C4-2B (cell line): ENCODE data around the gene AMZ1.

ENCODE experiments used
- H3K27ac ChIP-seq: fragments of 450-650 bp; 2 replicates; pipeline ENCODE4 v1.5.1; 2017
- ZFX ChIP-seq: fragments of 450-650 bp; IDR thresholded peaks from 2 replicates; pipeline ENCODE4 v1.6.1; 2017
- TF ChIP-seq, protein P1 (sequence below): fragments of 450-650 bp; conservative IDR thresholded peaks from 2 replicates; pipeline ENCODE4 v1.5.1; 2017; ENCODE audit warnings: mild to moderate bottlenecking

The AMZ1 gene

DNA sequence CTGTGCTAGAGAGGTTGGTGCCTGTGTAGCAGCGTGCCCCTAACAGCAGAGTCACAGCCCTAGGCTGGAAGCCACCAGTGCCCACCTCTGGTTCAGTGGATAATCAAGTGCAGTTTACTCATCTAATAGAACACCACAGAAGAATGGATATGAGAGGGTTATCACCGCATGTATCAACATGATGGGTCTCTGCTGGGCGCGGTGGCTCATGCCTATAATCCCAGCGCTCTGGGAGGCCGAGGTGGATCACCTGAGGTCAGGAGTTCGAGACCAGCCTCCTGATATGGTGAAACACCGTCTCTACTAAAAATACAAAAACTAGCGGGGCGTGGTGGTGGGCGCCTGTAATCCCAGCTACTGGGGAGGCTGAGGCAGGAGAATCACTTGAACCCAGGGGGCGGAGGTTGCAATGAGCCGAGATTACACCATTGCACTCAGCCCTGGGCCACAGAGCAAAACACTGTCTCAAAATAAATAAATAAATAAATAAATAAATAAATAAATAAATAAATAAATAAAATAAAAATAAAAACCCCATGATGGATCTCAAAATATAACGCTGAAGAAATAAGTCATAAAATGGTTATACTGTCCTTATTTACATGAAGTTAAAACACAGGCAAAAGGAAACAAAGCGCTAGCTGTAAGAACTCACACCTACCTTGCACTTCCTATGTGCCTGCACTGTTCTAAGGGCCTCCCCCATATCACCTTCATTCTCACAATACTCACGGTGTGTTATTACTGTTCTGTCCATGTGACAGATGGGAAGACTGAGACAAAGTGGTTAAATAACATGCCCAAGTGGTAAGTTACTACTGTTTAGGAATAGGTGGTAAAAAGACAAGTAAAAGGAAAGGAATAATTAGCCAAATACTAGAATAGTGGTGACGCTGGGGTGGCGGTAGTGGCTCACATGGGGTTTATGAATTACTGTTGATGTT, 70.9 kb downstream of the AMZ1 start:
- H3K27ac ChIP-seq, result peak overlapping the region; percentile 51; the same call in 1 of the 2 replicates
- TF ChIP-seq ZFX, result no peak
- TF ChIP-seq, protein P1, sequence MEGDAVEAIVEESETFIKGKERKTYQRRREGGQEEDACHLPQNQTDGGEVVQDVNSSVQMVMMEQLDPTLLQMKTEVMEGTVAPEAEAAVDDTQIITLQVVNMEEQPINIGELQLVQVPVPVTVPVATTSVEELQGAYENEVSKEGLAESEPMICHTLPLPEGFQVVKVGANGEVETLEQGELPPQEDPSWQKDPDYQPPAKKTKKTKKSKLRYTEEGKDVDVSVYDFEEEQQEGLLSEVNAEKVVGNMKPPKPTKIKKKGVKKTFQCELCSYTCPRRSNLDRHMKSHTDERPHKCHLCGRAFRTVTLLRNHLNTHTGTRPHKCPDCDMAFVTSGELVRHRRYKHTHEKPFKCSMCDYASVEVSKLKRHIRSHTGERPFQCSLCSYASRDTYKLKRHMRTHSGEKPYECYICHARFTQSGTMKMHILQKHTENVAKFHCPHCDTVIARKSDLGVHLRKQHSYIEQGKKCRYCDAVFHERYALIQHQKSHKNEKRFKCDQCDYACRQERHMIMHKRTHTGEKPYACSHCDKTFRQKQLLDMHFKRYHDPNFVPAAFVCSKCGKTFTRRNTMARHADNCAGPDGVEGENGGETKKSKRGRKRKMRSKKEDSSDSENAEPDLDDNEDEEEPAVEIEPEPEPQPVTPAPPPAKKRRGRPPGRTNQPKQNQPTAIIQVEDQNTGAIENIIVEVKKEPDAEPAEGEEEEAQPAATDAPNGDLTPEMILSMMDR, result no peak

DNA sequence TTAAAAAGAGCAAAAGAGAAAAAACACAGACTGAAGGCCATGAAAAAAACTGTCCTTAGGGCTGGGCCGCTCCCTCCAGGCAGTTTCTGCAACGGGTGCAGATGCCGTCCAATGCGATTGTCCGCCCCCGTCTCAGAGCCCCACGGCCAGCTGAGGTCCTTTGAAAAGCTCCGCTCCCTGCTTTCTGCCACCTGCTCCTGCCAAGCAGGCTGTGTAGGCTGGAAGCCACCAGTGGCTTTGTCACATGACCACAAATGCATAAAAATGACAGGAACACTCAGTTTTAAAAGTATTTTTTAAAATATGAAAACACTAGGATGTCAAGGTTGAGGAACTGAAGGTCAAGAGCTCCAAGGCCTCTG, 71.7 kb downstream of the AMZ1 start:
- no peak for TF ChIP-seq ZFX
- TF ChIP-seq, protein P1, result no peak
- H3K27ac ChIP-seq, result no peak overlapping the region

DNA sequence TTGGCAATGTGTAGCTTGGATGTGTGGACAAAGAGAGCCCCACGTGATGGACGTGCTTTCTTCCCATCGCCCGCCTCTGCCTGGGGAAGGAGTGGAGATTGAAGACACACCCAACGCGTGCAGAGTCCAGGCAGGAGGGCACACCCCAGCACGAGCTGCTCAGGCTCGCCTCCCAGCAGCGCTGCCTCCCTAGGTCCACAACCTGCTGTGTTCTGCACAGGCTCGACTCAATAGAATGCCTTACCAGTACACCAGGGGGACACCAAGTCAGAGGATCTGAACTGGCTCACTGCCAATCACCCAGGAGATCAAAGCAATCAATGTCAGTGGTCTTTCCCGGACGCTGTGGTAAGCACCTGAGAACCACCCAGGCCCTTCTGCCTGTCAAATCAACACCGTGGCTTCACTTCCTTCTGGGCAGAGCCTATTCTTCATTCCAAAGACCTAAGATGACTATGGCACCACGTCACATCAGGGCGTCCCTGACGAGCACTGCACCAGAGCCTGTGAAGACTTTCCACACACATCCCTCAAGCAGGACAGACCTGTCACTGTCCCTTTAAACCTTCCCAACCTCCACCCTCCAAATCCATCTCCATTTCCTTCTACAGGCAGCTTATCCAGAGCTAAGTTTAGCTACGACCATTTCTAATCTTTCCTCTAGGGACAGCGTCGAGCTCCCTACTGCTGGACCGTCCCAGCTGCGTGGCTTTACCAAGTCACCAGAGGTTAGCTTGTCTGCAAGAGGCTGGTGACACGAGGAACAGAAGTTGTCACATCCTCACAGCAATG, 72.3 kb downstream of the AMZ1 start:
- no peak overlapping the region for H3K27ac ChIP-seq
- TF ChIP-seq, protein P1, result no peak; the same call in 1 of the 2 replicates
- TF ChIP-seq ZFX, result no peak

DNA sequence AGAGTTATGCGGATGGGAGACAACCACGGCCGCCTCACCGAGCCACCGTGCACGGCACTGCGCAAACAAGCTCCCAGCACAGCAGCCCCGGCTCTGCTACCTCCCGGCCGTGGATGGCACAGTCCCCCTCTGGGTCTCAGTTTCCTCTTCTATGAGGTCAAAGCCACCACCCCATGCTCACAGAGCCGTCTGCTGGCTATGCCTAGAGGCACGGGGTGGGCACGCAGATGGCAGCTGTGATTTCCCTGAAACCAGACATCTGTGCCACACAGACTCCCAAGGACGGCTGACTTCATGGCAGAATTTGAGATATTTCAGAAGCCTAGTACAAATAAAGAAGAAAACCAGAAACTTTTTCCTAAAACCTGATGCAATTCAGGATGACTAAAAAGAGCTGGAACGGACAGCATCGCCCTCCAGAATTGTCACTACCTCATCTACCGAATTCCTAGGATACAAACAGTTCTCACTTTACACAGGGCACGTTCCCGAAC, 73.2 kb downstream of the AMZ1 start:
- H3K27ac ChIP-seq, result no peak overlapping the region
- TF ChIP-seq ZFX, result no peak
- TF ChIP-seq, protein P1, result no peak

DNA sequence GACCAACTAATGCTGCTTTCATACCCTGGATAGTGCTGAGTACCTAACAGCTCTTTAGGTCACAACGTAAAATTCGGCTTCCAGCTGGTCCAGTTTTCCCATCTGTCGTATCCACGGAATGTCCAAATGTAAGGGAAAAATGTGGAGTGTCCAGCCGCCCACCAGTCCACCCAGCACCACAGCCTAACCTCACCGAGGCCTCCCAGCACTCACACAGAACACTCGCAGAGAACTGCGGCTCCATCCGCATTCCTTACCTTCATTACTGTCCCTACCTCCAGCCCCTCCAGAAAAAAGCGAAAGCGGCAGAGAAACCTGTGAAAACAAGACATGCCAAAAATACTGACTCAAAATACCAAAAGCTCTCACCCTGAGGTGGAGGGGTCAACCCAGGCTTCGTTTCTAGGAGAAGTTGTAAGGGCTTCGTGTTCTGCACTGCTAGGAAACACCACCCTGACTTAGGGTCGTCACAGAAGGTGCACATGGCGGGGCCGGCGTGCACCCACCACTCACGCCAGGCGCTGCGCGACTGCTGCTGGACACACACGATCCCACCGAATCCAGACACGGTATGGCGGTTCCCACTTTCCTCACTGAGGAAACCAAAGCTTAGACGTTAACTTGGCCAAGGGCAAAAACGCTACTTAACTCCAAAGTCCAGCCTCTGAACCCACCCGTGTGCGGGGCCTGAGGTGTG, 73.9 kb downstream of the AMZ1 start:
- H3K27ac ChIP-seq, result no peak overlapping the region
- no peak for TF ChIP-seq ZFX
- TF ChIP-seq, protein P1, result no peak

DNA sequence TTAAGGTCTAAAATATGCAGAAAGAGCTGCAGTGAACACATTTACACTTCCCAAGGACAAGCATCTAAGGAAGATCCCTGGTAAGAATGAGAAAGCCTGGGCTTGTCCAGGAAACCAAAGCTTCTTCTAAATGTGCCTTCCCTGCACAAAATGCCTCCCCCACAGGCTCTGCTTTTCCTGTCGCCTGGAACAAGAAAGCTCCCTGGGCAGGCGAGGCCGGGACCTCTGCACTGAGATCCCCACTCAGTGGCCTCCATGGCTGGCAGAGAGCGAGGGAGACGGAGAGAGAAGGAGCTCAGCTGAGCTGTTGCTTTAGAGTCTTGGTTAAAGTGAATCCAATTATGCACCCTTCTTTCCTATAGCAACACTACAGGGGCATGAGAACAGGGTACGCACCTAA, 75.6 kb downstream of the AMZ1 start:
- TF ChIP-seq ZFX, result no peak
- TF ChIP-seq, protein P1, result no peak
- H3K27ac ChIP-seq, result no peak overlapping the region

DNA sequence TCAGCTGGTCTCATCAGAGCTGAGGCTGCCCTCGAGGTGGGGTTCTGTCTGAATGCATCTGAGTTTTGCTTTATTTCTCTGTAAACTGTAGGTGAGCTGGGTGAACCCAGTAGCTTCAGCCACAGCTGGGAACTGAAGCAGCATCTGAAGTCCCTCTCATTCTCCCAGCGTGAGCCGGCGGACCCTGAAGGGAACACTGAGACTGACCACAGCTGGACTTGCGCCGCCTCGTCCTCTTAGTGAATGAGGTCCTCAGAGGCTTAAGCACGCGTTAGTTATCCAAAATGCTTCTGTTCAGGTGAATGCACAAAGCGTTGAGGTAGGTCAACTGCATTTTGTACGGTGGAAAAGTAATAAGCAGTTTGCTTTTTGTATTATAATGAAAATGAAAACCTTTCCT, 76.6 kb downstream of the AMZ1 start:
- no peak overlapping the region for H3K27ac ChIP-seq
- TF ChIP-seq, protein P1, result no peak
- TF ChIP-seq ZFX, result no peak
